Trophoblast cell (in vitro differentiated cells and primary cell): Measurements from ENCODE around the gene DIAPH3.
A peak's percentile ranks its signal among the peaks of the same experiment; 100 is the strongest.

Source experiments
- DNase-seq, 2 donors: peaks; one replicate each; pipeline ENCODE4 v3.0.0-alpha.2; 2016
- H2AFZ ChIP-seq: 2 replicates; pipeline ENCODE4 v1.6.1; 2013; ENCODE audit warnings: low read length, moderate library complexity, mild to moderate bottlenecking; ENCODE audit not compliant: insufficient read depth, poor library complexity
- H2AK5ac ChIP-seq: 2 replicates; pipeline ENCODE4 v1.6.1; 2013; ENCODE audit warnings: mild to moderate bottlenecking, low read length
- H2BK120ac ChIP-seq: 2 replicates; pipeline ENCODE4 v1.6.1; 2013; ENCODE audit warnings: low read length, mild to moderate bottlenecking, moderate library complexity; ENCODE audit not compliant: insufficient read depth, poor library complexity
- H2BK12ac ChIP-seq: 2 replicates; pipeline ENCODE4 v1.6.1; 2013; ENCODE audit warnings: mild to moderate bottlenecking, low read length, moderate library complexity
- H2BK5ac ChIP-seq: 2 replicates; pipeline ENCODE4 v1.6.1; 2013; ENCODE audit warnings: low read length, low read depth, moderate library complexity, mild to moderate bottlenecking; ENCODE audit not compliant: poor library complexity
- H3K14ac ChIP-seq: 2 replicates; pipeline ENCODE4 v1.6.1; 2013; ENCODE audit warnings: mild to moderate bottlenecking, low read length
- H3K18ac ChIP-seq: 2 replicates; pipeline ENCODE4 v1.6.1; 2013; ENCODE audit warnings: mild to moderate bottlenecking, low read length
- H3K23ac ChIP-seq: 2 replicates; pipeline ENCODE4 v1.6.1; 2013; ENCODE audit warnings: low read length
- H3K27ac ChIP-seq: 2 replicates; pipeline ENCODE4 v1.5.1; 2013; ENCODE audit warnings: low read depth, mild to moderate bottlenecking, inconsistent platforms, low read length, moderate library complexity
- H3K27me3 ChIP-seq: 2 replicates; pipeline ENCODE4 v1.6.1; 2013; ENCODE audit warnings: inconsistent platforms, mild to moderate bottlenecking, low read length, moderate library complexity; ENCODE audit not compliant: insufficient read depth
- H3K36me3 ChIP-seq, 2 experiments: 1 replicate in 1 of 2; 2 replicates in 1 of 2; pipeline ENCODE4 v1.6.1; 2013; ENCODE audit warnings: low read length in 2 of 2, mild to moderate bottlenecking in 2 of 2, moderate library complexity in 1 of 2; ENCODE audit not compliant: insufficient read depth in 2 of 2, control insufficient read depth in 1 of 2
- H3K4ac ChIP-seq: 2 replicates; pipeline ENCODE4 v1.6.1; 2013; ENCODE audit warnings: low read depth, mild to moderate bottlenecking, low read length, moderate library complexity
- H3K4me1 ChIP-seq, 2 experiments: 1 replicate in 1 of 2; 2 replicates in 1 of 2; pipeline ENCODE4 v1.6.1; 2013; ENCODE audit warnings: low read length in 2 of 2, mild to moderate bottlenecking in 2 of 2, moderate library complexity in 1 of 2; ENCODE audit not compliant: insufficient read depth in 2 of 2, control insufficient read depth in 1 of 2
- H3K4me2 ChIP-seq: 2 replicates; pipeline ENCODE4 v1.6.1; 2013; ENCODE audit warnings: inconsistent platforms, mild to moderate bottlenecking, low read length, moderate library complexity
- H3K4me3 ChIP-seq: 2 replicates; pipeline ENCODE4 v1.5.1; 2013; ENCODE audit warnings: mild to moderate bottlenecking, low read depth, low read length, inconsistent platforms
- H3K79me1 ChIP-seq: one replicate; pipeline ENCODE4 v1.6.1; 2013; ENCODE audit warnings: low read length
- H3K79me2 ChIP-seq: 2 replicates; pipeline ENCODE4 v1.6.1; 2013; ENCODE audit warnings: low read length, mild to moderate bottlenecking; ENCODE audit not compliant: control insufficient read depth, insufficient read depth, poor library complexity
- H3K9ac ChIP-seq: 2 replicates; pipeline ENCODE4 v1.6.1; 2013; ENCODE audit warnings: mild to moderate bottlenecking, low read length
- H3K9me3 ChIP-seq: 2 replicates; pipeline ENCODE4 v1.6.1; 2013; ENCODE audit warnings: low read depth, mild to moderate bottlenecking, control low read depth, inconsistent platforms, low read length; ENCODE audit not compliant: insufficient read depth
- H4K12ac ChIP-seq: 2 replicates; pipeline ENCODE4 v1.6.1; 2013; ENCODE audit warnings: low read depth, mild to moderate bottlenecking, low read length, moderate library complexity
- H4K8ac ChIP-seq: 2 replicates; pipeline ENCODE4 v1.6.1; 2013; ENCODE audit warnings: low read depth, mild to moderate bottlenecking, low read length, moderate library complexity
- H4K91ac ChIP-seq: one replicate; pipeline ENCODE4 v1.6.1; 2013; ENCODE audit warnings: low read depth, mild to moderate bottlenecking, low read length, moderate library complexity
- WGBS: extraction: QIAGEN DNeasy Blood & Tissue Kit; methylation state at CpG from one replicate; pipeline ENCODE4 v1.1.7; 2013; ENCODE audit warnings: missing lambda C conversion rate; ENCODE audit not compliant: insufficient read length, insufficient coverage; ENCODE audit errors: extremely low coverage; 5-methylcytosine and 5-hydroxymethylcytosine counted together

DIAPH3 gene

DNA sequence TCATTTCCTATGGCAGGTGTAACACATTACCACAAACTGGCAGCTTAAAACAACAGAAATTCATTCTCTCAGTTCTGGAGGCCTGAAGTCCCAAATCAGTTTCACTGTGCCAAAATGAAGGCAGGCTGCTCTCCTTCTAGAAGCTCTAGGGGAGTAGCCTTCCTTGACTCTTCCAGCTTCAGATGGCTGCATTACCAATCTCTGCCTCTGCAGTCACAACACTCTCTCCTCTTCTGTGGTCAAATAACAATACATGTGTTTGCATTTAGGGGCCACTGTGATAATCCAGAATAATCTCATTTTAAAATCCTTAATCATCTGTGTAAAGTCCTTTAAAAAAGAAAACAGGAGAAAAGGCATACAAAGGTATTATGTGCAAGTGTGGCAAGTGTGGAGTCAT is 7.8 kb downstream of the DIAPH3 start:
- no peak overlapping the region for H3K23ac ChIP-seq
- H3K27me3 ChIP-seq: no peaks in the 10 kb centered on the region
- no peak overlapping the region for H4K12ac ChIP-seq
- no peak overlapping the region for H2BK5ac ChIP-seq
- H2BK120ac ChIP-seq: no peak overlapping the region
- no peak overlapping the region for H3K9ac ChIP-seq
- no peak overlapping the region for H3K14ac ChIP-seq
- H2BK12ac ChIP-seq: no peak overlapping the region
- H4K91ac ChIP-seq: no peak overlapping the region
- H3K4me1 ChIP-seq: no peaks in the 10 kb centered on the region
- H3K36me3 ChIP-seq: peaks cover 0 to 5% of the 10 kb centered on the region in 2 experiments
- H3K4me3 ChIP-seq: no peak overlapping the region
- no peak for DNase-seq
- H2AK5ac ChIP-seq: no peak overlapping the region
- no peaks in the 10 kb centered on the region for H3K9me3 ChIP-seq
- H3K4me2 ChIP-seq: no peak overlapping the region
- H3K79me2 ChIP-seq: peaks cover 8% of the 10 kb centered on the region
- H3K18ac ChIP-seq: no peak overlapping the region
- no peak overlapping the region for H4K8ac ChIP-seq
- H3K79me1 ChIP-seq: no peaks in the 10 kb centered on the region
- no peak overlapping the region for H2AFZ ChIP-seq
- no peak overlapping the region for H3K4ac ChIP-seq
- H3K27ac ChIP-seq: no peak overlapping the region

DNA sequence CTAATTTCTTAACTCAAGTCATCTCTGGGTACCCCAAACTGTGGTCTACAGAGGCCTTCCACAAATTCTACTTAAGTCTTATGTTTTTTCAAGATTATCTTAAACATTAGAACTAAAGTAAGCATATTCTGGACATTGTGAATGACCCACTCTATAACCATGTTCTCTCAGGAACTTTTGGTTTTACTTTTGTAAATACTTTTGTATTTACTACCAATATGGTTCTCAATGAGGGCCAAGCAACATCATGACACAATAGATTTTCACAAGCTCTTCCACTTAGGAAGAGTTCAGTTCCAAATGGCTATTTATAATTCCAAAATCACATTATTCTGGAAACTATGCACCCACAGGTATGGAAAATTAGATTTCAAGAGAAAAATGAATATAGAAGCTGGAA is 10.8 kb downstream of the DIAPH3 start:
- no peak overlapping the region for H3K14ac ChIP-seq
- no peaks in the 10 kb centered on the region for H3K27me3 ChIP-seq
- no peak overlapping the region for H2AK5ac ChIP-seq
- no peak overlapping the region for H2AFZ ChIP-seq
- no peak overlapping the region for H3K27ac ChIP-seq
- H2BK12ac ChIP-seq: no peak overlapping the region
- no peak overlapping the region for H3K4me3 ChIP-seq
- H3K4me1 ChIP-seq: no peaks in the 10 kb centered on the region
- H2BK5ac ChIP-seq: no peak overlapping the region
- no peak overlapping the region for H4K91ac ChIP-seq
- no peak overlapping the region for H3K23ac ChIP-seq
- no peak overlapping the region for H3K4ac ChIP-seq
- no peaks in the 10 kb centered on the region for H3K9me3 ChIP-seq
- H3K36me3 ChIP-seq: no peaks in the 10 kb centered on the region
- H2BK120ac ChIP-seq: no peak overlapping the region
- no peak overlapping the region for H4K12ac ChIP-seq
- H3K79me2 ChIP-seq: peaks cover 9% of the 10 kb centered on the region
- no peak overlapping the region for H3K4me2 ChIP-seq
- no peak overlapping the region for H3K18ac ChIP-seq
- H3K9ac ChIP-seq: no peak overlapping the region
- no peaks in the 10 kb centered on the region for H3K79me1 ChIP-seq
- no peak for DNase-seq
- H4K8ac ChIP-seq: no peak overlapping the region

- no peak overlapping the region for H2BK5ac ChIP-seq
- no peak overlapping the region for H2BK12ac ChIP-seq
- no peak overlapping the region for H3K27ac ChIP-seq
- H3K36me3 ChIP-seq: no peaks in the 10 kb centered on the region
- H2AK5ac ChIP-seq: no peak overlapping the region
- no peaks in the 10 kb centered on the region for H3K27me3 ChIP-seq
- H3K4me2 ChIP-seq: no peak overlapping the region
- no peak overlapping the region for H3K18ac ChIP-seq
- no peak overlapping the region for H4K12ac ChIP-seq
- no peak overlapping the region for H3K23ac ChIP-seq
- H3K4me1 ChIP-seq: no peaks in the 10 kb centered on the region
- H3K4ac ChIP-seq: no peak overlapping the region
- no peaks in the 10 kb centered on the region for H3K79me1 ChIP-seq
- peaks cover 6% of the 10 kb centered on the region for H3K79me2 ChIP-seq
- no peak for DNase-seq
- H2BK120ac ChIP-seq: no peak overlapping the region
- no peak overlapping the region for H3K4me3 ChIP-seq
- H3K9me3 ChIP-seq: no peaks in the 10 kb centered on the region
- H4K8ac ChIP-seq: no peak overlapping the region
- H4K91ac ChIP-seq: no peak overlapping the region
- H2AFZ ChIP-seq: no peak overlapping the region
- H3K9ac ChIP-seq: no peak overlapping the region
- no peak overlapping the region for H3K14ac ChIP-seq
Observed at GRCh38 chr13:60152114-60152513, 11.6 kb downstream of the DIAPH3 start.

DNA sequence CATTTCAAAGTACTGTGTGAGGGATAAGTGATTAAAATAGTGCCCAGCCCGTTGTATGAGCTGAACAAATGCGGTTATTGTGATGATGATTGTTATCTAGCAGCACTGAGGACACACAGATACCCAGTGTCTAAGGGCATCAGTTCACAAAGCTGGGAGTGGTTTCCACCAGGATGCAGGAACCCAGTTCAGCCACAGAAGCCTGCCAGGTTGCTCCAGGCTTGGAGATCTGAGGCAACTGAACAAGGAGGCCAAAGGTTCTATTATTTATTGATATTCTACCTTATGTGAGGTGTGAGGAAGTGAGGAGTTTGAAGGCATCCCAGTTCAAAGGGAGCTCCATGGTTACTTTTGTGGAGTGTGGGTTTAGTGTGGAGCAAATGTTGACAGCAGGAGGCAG is 13.2 kb downstream of the DIAPH3 start:
- H4K91ac ChIP-seq: no peak overlapping the region
- no peaks in the 10 kb centered on the region for H3K36me3 ChIP-seq
- no peak overlapping the region for H3K14ac ChIP-seq
- H3K79me2 ChIP-seq: peaks cover 3% of the 10 kb centered on the region
- DNase-seq: no peak
- H2AFZ ChIP-seq: no peak overlapping the region
- no peak overlapping the region for H4K8ac ChIP-seq
- H3K4me3 ChIP-seq: no peak overlapping the region
- no peak overlapping the region for H3K9ac ChIP-seq
- no peak overlapping the region for H4K12ac ChIP-seq
- H2BK5ac ChIP-seq: no peak overlapping the region
- no peak overlapping the region for H2AK5ac ChIP-seq
- WGBS: no CpG with 5 or more reads among the region's 2 CpGs
- no peak overlapping the region for H2BK12ac ChIP-seq
- peak overlapping the region; percentile 67 for H3K4ac ChIP-seq
- H3K27ac ChIP-seq: no peak overlapping the region
- H3K4me1 ChIP-seq: no peaks in the 10 kb centered on the region
- no peaks in the 10 kb centered on the region for H3K27me3 ChIP-seq
- H2BK120ac ChIP-seq: no peak overlapping the region
- no peak overlapping the region for H3K18ac ChIP-seq
- H3K23ac ChIP-seq: no peak overlapping the region
- H3K9me3 ChIP-seq: no peaks in the 10 kb centered on the region
- H3K79me1 ChIP-seq: no peaks in the 10 kb centered on the region
- H3K4me2 ChIP-seq: no peak overlapping the region

DNA sequence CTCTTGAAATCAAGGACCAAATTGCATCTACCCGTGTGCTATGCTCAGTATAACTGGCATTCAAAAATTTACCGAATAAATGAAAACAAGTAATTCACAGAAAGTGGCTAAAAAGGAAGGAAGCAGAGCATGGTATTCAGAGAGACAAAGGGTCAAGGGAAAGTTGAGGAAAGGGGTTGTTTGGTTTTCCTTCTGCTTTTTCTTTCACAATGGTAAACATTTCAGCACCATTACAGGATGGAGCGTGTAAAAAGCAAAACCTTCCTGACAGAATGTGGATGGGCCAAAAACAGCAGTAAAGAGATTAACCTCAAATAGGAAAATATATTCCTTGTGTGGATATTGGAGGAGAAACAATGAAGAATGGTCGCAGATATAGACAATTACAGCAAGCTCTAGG is 14.8 kb downstream of the DIAPH3 start:
- no peaks in the 10 kb centered on the region for H3K79me1 ChIP-seq
- no peak overlapping the region for H3K27ac ChIP-seq
- H3K9me3 ChIP-seq: no peaks in the 10 kb centered on the region
- H3K4me1 ChIP-seq: no peaks in the 10 kb centered on the region
- no peak overlapping the region for H2BK5ac ChIP-seq
- WGBS: no CpG with 5 or more reads among the region's 4 CpGs
- no peak overlapping the region for H3K4ac ChIP-seq
- H2BK120ac ChIP-seq: no peak overlapping the region
- no peak overlapping the region for H3K18ac ChIP-seq
- no peak overlapping the region for H3K4me2 ChIP-seq
- H3K27me3 ChIP-seq: no peaks in the 10 kb centered on the region
- DNase-seq: no peak
- no peak overlapping the region for H4K12ac ChIP-seq
- peaks cover 3% of the 10 kb centered on the region for H3K79me2 ChIP-seq
- H4K8ac ChIP-seq: no peak overlapping the region
- no peak overlapping the region for H2AFZ ChIP-seq
- no peak overlapping the region for H3K23ac ChIP-seq
- H3K4me3 ChIP-seq: no peak overlapping the region
- no peak overlapping the region for H3K9ac ChIP-seq
- no peak overlapping the region for H2AK5ac ChIP-seq
- no peak overlapping the region for H4K91ac ChIP-seq
- H3K14ac ChIP-seq: no peak overlapping the region
- H3K36me3 ChIP-seq: no peaks in the 10 kb centered on the region
- H2BK12ac ChIP-seq: no peak overlapping the region
